ENCODE measurements around the gene DIPK1B. TPM values are rescaled to one million over a fixed set of nuclear protein-coding genes. Genes with fewer than 3 reads are reported as not detected.

The DIPK1B gene
- polyA plus RNA-seq, 1 donor from 2014 or later: 65.1 TPM

- Histone ChIP-seq H3K9ac (ENCODE audit: low read length) (no peak overlapping the region), H3F3A (ENCODE audit: insufficient read depth, low read length, poor library complexity, severe bottlenecking) (no peaks in the 10 kb centered on the region), H3K27me3 (ENCODE audit: insufficient read depth, low read depth, low read length) (no peaks in the 10 kb centered on the region), H3K9me3 (ENCODE audit: low read length) (no peaks in the 10 kb centered on the region), H3K4me2 (ENCODE audit: low read length) (no peak overlapping the region), H3K9me2 (ENCODE audit: insufficient read depth, low read length) (no peaks in the 10 kb centered on the region), H3K27ac (ENCODE audit: low read length) (no peak overlapping the region), H3K4me3 (ENCODE audit: low read length) (no peak overlapping the region), H4K20me1 (ENCODE audit: insufficient read depth) (no peaks in the 10 kb centered on the region), H3K79me2 (replicated peaks; ENCODE audit: insufficient read depth, low read length) (no peaks in the 10 kb centered on the region), H3K36me3 (ENCODE audit: insufficient read depth, low read length) (no peaks in the 10 kb centered on the region), H2AFZ (ENCODE audit: low read depth, low read length) (no peak overlapping the region)
- no peak for TF ChIP-seq TAF1 (IDR thresholded peaks at IDR 0.05; ENCODE audit: low read depth)
- no peak for TF ChIP-seq SMC3 (conservative IDR thresholded peaks at IDR 0.05; ENCODE audit: poor library complexity)
- no peak for TF ChIP-seq POLR2AphosphoS5 (IDR thresholded peaks at IDR 0.05)
- TF ChIP-seq CTCF (IDR thresholded peaks at IDR 0.05; ENCODE audit: poor library complexity, severe bottlenecking): no peak
- no peak for TF ChIP-seq EZH2 (IDR thresholded peaks at IDR 0.05; ENCODE audit: borderline replicate concordance, insufficient read depth, low read length, poor library complexity, severe bottlenecking)
Observed at GRCh38 chr9:136741883-136742571, 29.7 kb downstream of the DIPK1B start.

- TF ChIP-seq RAD21 (conservative IDR thresholded peaks at IDR 0.05) (no peak), REST (IDR thresholded peaks at IDR 0.05; ENCODE audit: borderline replicate concordance) (no peak), POLR2AphosphoS5 (IDR thresholded peaks at IDR 0.05) (no peak), SMC3 (conservative IDR thresholded peaks at IDR 0.05; ENCODE audit: poor library complexity) (no peak), EP300 (conservative IDR thresholded peaks at IDR 0.05; ENCODE audit: poor library complexity, severe bottlenecking) (no peak), TAF1 (IDR thresholded peaks at IDR 0.05; ENCODE audit: low read depth) (no peak), EZH2 (IDR thresholded peaks at IDR 0.05; ENCODE audit: borderline replicate concordance, insufficient read depth, low read length, poor library complexity, severe bottlenecking) (no peak)
- no peak within 1 kb of the TSS for H2AFZ ChIP-seq (ENCODE audit: low read depth, low read length)
Observed at GRCh38 chr9:136742591-136743391, 30.4 kb downstream of the DIPK1B start, which contains the start of gene LCN10. LCN10 (minus strand) TSS chr9:136742940; CDS start chr9:136742903, 37 bp downstream.

More at GRCh38 chr9:136742591-136743391, 30.4 kb downstream of the DIPK1B start, which contains the start of gene LCN10:
- no peaks in the 10 kb centered on the region for H4K20me1 ChIP-seq (ENCODE audit: insufficient read depth)
- H3F3A ChIP-seq (ENCODE audit: insufficient read depth, low read length, poor library complexity, severe bottlenecking): no peaks in the 10 kb centered on the region
- no peaks in the 10 kb centered on the region for H3K79me2 ChIP-seq (replicated peaks; ENCODE audit: insufficient read depth, low read length)
- no peak within 1 kb of the TSS for H3K4me2 ChIP-seq (ENCODE audit: low read length)
- H3K4me3 ChIP-seq (ENCODE audit: low read length): no peak within 1 kb of the TSS
- no peaks in the 10 kb centered on the region for H3K36me3 ChIP-seq (ENCODE audit: insufficient read depth, low read length)
- no peaks in the 10 kb centered on the region for H3K9me3 ChIP-seq (ENCODE audit: low read length)
- no peaks in the 10 kb centered on the region for H3K27me3 ChIP-seq (ENCODE audit: insufficient read depth, low read depth, low read length)
- H3K27ac ChIP-seq (ENCODE audit: low read length): no peak within 1 kb of the TSS
- H3K9ac ChIP-seq (ENCODE audit: low read length): no peak within 1 kb of the TSS
- no peaks in the 10 kb centered on the region for H3K9me2 ChIP-seq (ENCODE audit: insufficient read depth, low read length)

All from neural cell (in vitro differentiated cells).